Lower lobe of right lung (tissue), 2 donors: ENCODE data around the gene SOS1. TPM values are rescaled to one million over a fixed set of nuclear protein-coding genes. Genes with fewer than 3 reads are reported as not detected.
"Not testable (repeated sequence)": the region's sequence is repeated elsewhere in the genome, so short reads cannot be mapped to it uniquely, and the experiment has no call there.

Source experiments
- ATAC-seq, 2 donors: fragments of 200-7000 bp; cut with Tn5 transposase; one replicate each; pipeline ENCODE4 v1.9.1; 2020 to 2022; ENCODE audit warnings: mild to moderate bottlenecking in 2 of 2, moderate library complexity in 2 of 2
- DNase-seq: peaks from one replicate; pipeline ENCODE4 v3.0.0-alpha.2; 2020
- H3K27ac ChIP-seq: fragments of 200-600 bp; one replicate; pipeline ENCODE4 v1.8.0; 2022
- H3K27me3 ChIP-seq: fragments of 200-600 bp; one replicate; pipeline ENCODE4 v1.8.0; 2022; ENCODE audit warnings: low read depth
- H3K36me3 ChIP-seq: fragments of 200-600 bp; one replicate; pipeline ENCODE4 v1.8.0; 2022; ENCODE audit warnings: mild to moderate bottlenecking
- H3K4me1 ChIP-seq: fragments of 200-600 bp; one replicate; pipeline ENCODE4 v1.8.0; 2022
- H3K4me3 ChIP-seq: fragments of 200-600 bp; one replicate; pipeline ENCODE4 v1.8.0; 2022; ENCODE audit warnings: mild to moderate bottlenecking
- H3K9me3 ChIP-seq: fragments of 200-600 bp; one replicate; pipeline ENCODE4 v1.8.0; 2022
- CTCF ChIP-seq: fragments of 200-600 bp; IDR thresholded peaks from one replicate; pipeline ENCODE4 v1.8.0; 2022; ENCODE audit warnings: antibody characterized with exemption, mild to moderate bottlenecking
- intact Hi-C: fragments of 100-400 bp; cut with DNase I; formaldehyde crosslinking; loops from one replicate; pipeline ENCODE4 v1.11.0; 2022
- total RNA-seq: library from RNA; stranded (reverse); fragmentation: NEBNext Ultra II Directional; extraction: Animal tissue kit (Norgen Biotek cat#: 25700); gene quantifications from one replicate; pipeline ENCODE4 v1.2.1, GENCODE V29; 2021
- donor health status: DM: no; HTN: yes; CAD: no; lungs with severe emphysema.

The SOS1 gene
- total RNA-seq, 1 donor from 2014 or later = 43.6 TPM

- TF ChIP-seq CTCF = no peak
- no peak for ATAC-seq
- intact Hi-C loops = no loop called here
These were observed 180.1 kb downstream of the SOS1 start for GRCh38 chr2:38940746-38941145.

GRCh38 chr2:38937548-38937947 lies 183.3 kb downstream of the SOS1 start:
- no peaks in the 10 kb centered on the region for H3K27me3 ChIP-seq
- H3K4me3 ChIP-seq = no peak overlapping the region
- intact Hi-C loops = no loop called here
- TF ChIP-seq CTCF = no peak
- H3K36me3 ChIP-seq = no peaks in the 10 kb centered on the region
- no peaks in the 10 kb centered on the region for H3K9me3 ChIP-seq
- H3K4me1 ChIP-seq = no peaks in the 10 kb centered on the region
- no peak for DNase-seq
- no peak overlapping the region for H3K27ac ChIP-seq
- no peak for ATAC-seq

More at GRCh38 chr2:38940746-38941145, 180.1 kb downstream of the SOS1 start:
- Histone ChIP-seq H3K27me3 (no peaks in the 10 kb centered on the region), H3K27ac (no peak overlapping the region), H3K36me3 (no peaks in the 10 kb centered on the region), H3K4me3 (no peak overlapping the region), H3K9me3 (no peaks in the 10 kb centered on the region), H3K4me1 (no peaks in the 10 kb centered on the region)
- DNase-seq = no peak

GRCh38 chr2:38936516-38936915 lies 184.3 kb downstream of the SOS1 start:
- H3K36me3 ChIP-seq, H3K4me3 ChIP-seq, H3K27ac ChIP-seq, intact Hi-C loops, H3K4me1 ChIP-seq, ATAC-seq, H3K9me3 ChIP-seq, DNase-seq, H3K27me3 ChIP-seq: not testable (repeated sequence)

GRCh38 chr2:38935568-38936172 lies 185.2 kb downstream of the SOS1 start:
- intact Hi-C loops = no loop called here
- no peaks in the 10 kb centered on the region for H3K27me3 ChIP-seq
- no peak overlapping the region for H3K4me3 ChIP-seq
- no peak overlapping the region for H3K27ac ChIP-seq
- H3K4me1 ChIP-seq = no peaks in the 10 kb centered on the region
- no peaks in the 10 kb centered on the region for H3K36me3 ChIP-seq
- H3K9me3 ChIP-seq = no peaks in the 10 kb centered on the region
- DNase-seq (no peak), ATAC-seq (no peak)
- TF ChIP-seq CTCF = no peak

GRCh38 chr2:38934742-38935141 lies 186.1 kb downstream of the SOS1 start:
- Histone ChIP-seq H3K27me3 (no peaks in the 10 kb centered on the region), H3K4me3 (no peak overlapping the region), H3K27ac (no peak overlapping the region), H3K36me3 (no peaks in the 10 kb centered on the region), H3K4me1 (no peaks in the 10 kb centered on the region), H3K9me3 (no peaks in the 10 kb centered on the region)
- no peak for DNase-seq
- intact Hi-C loops = no loop called here
- TF ChIP-seq CTCF = no peak
- no peak for ATAC-seq

- Histone ChIP-seq H3K9me3 (no peaks in the 10 kb centered on the region), H3K4me1 (no peaks in the 10 kb centered on the region), H3K27ac (no peak overlapping the region), H3K27me3 (no peaks in the 10 kb centered on the region), H3K36me3 (no peaks in the 10 kb centered on the region), H3K4me3 (no peak overlapping the region)
- intact Hi-C loops = no loop called here
- no peak for ATAC-seq
- no peak for DNase-seq
- no peak for TF ChIP-seq CTCF
These were observed 187.2 kb downstream of the SOS1 start for GRCh38 chr2:38933653-38934052.
